T-helper 2 cell treated with Interferon-gamma antibody and Interleukin-4, amounts not matched to agents 100 ng/mL and 5 ng/mL, for 36 hours (primary cell): ENCODE measurements around the gene PRRX2. TPM values are rescaled to one million over a fixed set of nuclear protein-coding genes. Genes with fewer than 3 reads are reported as not detected.

Source experiments
- total RNA-seq: library from RNA; stranded (reverse); gene quantifications from 2 replicates; pipeline ENCODE4 v1.2.3, GENCODE V29; 2022

Gene PRRX2
- total RNA-seq, 1 donor from 2014 or later: 0.73 TPM

Other genes with a start within 250 kb of the PRRX2 start
- not detected in 2 replicates for gene C9orf50, start 44.5 kb upstream of the PRRX2 start, total RNA-seq
- gene NTMT1, start 39.5 kb upstream of the PRRX2 start, total RNA-seq: 34.4 and 38.6 TPM in 2 replicates
- 23.7 and 24.9 TPM in 2 replicates for gene ASB6, start 23.5 kb upstream of the PRRX2 start, total RNA-seq
- 0.09 TPM in 1 of 2 replicates, not detected in the other for gene PTGES, start 87.4 kb downstream of the PRRX2 start, total RNA-seq
- 22.5 and 23.4 TPM in 2 replicates for gene TOR1B, start 137.5 kb downstream of the PRRX2 start, total RNA-seq
- 54.6 and 55.1 TPM in 2 replicates for gene TOR1A, start 158.5 kb downstream of the PRRX2 start, total RNA-seq
- gene C9orf78, start 169.6 kb downstream of the PRRX2 start, total RNA-seq: 73.7 and 79.8 TPM in 2 replicates
- gene USP20, start 169.8 kb downstream of the PRRX2 start, total RNA-seq: 75.2 and 78.4 TPM in 2 replicates